AML-193 (cell line): ENCODE results near the gene YTHDF1.

Experiments
- DNase-seq, 2 experiments: peaks; one replicate each; lab custom pipeline; 2025; lab: John Stamatoyannopoulos, UW

Gene YTHDF1

DNA sequence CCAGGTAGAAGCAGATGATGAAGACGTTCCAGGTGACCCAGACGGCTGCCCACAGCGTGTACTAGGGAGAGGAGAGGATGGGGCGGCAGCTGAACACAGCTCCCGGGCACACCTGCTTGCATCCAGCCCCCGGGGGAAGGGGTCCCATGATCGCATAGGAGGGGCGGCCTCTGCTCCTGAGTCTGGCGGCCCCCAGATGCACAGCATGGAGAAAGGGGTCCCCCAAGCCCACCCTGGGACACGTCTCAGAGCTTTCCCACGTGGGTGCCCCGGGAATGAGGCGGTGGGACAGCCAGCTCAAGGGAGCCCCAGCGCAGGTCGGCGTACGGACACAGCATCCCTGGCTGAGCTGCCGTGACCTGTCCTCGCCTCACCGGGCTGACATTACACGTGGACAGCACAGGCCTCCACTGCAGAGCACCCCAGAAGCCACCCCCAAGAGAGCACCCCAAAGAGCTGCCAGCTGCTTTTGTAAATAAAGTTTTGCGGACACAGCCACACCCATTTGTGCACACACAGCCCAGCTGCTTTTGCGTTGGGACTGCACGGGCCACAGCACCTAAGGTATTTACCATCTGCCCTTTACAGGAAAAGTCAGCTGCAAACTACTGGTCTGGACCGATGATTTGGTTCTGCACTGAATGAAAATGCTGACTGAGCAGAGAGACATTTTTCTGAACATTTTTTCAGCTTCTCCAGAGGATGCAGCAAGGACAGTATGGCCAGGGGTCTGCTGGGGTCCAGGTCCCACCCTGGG lies 33.1 kb upstream of the YTHDF1 start:
- DNase-seq = no peak

DNA sequence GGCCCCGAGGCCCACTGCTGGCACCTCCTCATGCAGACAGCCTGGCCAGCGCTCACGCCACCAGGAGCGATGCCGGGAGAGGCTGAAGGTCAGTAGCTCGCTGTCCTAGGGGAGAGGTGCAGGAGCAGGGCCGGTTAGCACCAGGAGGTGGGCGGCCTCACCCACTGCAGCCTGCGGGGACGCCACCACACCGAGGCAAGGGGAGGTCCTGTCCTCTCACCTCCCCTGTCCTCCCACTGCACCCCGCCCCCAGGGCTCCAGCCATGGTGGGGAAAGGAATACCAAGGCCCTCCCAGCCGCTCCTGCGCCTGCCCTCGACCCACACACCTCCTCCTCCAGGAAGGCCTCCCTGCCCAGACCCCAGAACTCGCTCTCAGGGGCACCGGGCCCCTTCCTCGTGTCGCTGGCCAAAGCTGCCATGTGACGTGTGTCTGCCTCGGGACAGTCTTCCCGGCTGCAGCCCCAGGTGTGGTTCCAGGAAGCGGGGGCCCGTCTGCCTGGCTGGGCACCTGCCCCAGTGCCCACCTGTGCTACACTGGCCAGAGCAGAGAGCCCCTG lies 31.8 kb upstream of the YTHDF1 start:
- no peak for DNase-seq

DNA sequence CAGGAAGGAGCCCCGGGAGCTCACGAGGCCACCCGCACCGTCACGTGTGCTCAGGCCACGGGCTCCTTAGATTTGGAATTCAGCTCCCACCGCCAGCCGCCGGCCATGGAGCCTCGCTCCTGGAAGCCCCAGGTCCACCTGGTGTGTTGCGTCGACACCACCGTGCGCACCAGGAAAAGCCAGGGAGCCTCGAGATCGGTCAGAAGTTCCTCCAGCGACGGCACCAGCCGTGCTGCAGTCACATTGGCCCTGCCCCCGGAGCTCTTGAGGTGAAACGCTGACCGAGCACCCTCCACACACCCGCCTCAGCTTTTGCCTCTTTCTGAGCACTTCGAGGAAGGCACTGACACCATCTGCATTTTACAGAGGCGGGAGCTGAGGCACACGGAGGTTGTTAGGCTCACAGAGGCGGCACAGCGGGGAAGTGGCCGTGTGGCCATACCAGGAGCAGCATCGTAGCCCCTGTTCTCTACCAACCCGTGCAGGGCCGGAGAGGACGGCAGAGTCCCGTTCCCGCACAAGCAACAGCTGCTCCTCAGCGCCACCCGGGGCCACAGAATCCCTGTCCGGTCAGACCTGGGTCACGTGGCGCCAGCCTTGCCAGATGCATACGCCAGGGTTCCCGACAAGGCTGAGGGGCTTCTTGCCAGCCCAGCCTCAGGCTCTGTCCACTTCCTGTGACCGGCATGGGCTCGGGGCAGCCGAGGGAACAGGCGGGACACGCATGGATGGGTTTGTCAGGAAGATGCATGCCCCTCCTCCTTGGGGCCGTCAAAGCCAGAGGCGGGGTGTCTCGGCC lies 30.8 kb upstream of the YTHDF1 start:
- no peak for DNase-seq

- DNase-seq = no peak
Measured at GRCh38 chr20:63244468-63244867, 28.5 kb upstream of the YTHDF1 start.

DNA sequence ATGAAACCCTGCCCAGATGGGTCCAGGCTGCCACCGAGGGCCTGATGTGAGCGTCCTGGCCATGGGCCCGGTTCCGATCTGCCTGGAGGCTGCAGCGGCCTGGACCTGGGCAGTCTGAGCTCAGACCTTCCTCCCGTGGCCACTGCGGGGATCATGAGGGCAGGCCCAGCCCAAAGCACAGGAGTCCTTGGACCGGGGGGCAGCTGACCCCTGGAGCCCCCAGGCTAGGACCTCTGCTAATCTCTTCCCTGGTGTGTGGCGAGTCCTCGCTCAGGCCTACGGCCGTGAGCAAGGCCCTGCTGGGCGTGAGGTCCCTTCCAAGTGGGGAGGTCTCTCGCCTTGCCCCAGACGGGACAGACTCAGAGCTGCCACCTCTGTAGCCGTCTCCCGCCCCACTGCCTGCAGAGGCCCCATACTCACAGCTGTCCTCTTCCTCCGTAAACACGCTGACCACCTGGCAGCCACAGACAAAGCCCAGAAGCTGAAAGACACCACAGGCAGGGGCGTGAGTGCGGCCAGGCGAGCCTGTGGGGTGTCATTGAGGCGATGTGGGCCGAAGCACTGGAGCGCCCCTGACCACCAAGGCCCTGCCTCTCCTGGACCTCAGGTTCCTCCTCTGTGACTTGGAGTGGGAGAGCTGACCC lies 27.8 kb upstream of the YTHDF1 start:
- no peak for DNase-seq

GRCh38 chr20:63242736-63243135 lies 26.8 kb upstream of the YTHDF1 start:
- no peak for DNase-seq

DNA sequence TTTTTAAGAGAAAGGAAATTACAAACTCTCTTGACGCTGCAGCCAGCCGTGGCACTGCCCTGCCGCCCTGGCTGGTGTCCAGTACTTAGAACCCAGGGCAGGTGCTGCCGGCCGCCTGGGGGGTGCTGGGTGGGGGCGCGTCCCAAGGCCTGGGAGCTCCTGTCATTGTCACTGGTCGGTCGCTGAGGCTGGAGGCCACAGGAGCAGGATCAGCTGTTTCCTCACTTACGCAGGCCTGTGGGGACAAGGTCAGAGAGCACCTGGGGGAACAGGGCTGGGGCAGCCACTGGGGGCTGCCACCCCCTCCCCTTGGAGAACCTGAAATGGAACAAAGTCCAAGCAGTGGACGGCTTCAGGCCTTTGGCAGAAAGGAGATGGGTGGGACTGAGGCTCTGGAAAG lies 25.3 kb upstream of the YTHDF1 start:
- DNase-seq = no peak

DNA sequence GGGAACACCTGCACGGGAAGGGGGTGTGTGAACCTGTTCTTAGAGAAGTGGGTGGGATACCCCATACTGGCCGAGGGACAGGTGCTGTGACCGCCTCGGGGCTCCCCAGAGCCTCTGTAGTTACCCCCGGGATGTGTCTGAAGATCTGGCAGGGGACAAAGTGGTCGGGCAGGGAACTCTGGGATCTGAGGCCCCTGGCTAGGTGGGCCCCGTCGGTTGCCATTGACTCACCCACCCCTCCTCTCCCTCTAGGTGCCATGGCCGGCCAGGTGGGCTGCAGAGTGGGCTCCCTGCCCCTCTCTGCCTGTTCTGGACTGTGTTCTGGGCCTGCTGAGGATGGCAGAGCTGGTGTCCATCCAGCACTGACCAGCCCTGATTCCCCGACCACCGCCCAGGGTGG lies 24.1 kb upstream of the YTHDF1 start:
- DNase-seq = no peak

GRCh38 chr20:63239431-63239830 lies 23.5 kb upstream of the YTHDF1 start:
- no peak for DNase-seq

DNA sequence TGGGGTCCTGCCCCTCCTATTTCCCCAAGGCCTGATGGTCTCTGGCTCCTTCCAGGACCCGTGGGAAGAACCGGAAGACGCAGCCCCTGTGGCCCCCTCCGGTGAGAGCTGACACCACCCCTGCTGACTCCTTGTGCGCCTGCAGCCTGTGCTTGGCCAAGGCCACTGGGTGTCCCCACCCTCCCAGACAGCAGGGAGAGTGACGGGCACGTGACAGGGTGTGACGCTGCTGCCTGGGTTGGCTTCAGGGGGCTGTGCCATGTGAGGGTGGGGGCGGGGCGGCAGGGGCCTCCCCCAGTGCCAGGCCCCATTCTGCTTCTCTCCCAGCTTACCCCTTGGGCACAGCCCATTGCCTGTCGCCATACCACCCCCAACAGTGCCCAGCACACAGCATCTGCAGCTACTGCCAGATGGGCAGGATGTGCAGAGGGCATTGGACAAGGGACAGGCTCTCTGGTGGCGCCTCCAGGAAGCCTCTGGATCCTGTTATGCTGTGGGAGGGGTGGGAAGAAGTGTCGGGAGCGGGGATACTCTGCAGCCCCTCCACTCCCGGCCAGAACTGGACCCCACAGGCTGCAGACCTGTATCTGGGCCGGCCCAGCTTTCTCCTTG lies 22.7 kb upstream of the YTHDF1 start:
- no peak for DNase-seq

- DNase-seq = no peak
Measured at GRCh38 chr20:63238031-63238430, 22.1 kb upstream of the YTHDF1 start.

DNA sequence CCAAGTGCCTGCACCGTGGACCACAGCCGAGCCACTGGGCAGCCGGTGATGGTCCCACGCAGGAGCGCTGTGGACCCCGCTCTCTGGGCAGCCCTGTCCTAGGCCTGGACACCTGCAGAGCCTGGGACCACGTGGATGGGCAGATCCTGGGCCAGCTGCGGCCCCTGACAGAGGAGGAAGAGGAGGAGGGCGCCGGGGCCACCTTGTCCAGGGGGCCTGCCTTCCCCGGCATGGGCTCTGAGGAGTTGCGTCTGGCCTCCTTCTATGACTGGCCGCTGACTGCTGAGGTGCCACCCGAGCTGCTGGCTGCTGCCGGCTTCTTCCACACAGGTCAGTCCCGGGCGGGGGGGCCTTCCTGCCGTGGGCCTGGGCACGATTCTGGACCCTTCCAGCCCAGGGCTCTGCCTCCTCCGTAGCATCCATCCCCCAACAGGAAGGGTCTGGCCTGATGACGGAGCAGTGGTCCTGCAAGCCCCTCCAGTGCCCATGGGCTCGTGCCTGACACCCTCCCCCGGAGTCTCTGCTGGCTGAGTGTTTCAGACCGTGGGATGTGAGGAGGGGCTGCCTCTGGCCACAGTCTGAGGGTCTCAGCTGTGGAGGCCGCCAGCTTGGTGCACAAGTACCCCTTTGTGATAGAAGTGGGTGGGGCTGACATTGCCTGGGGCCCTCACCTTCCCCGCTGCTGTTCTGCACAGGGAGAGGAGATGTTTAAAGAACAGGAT lies 20.3 kb upstream of the YTHDF1 start:
- DNase-seq = no peak

GRCh38 chr20:63235399-63235983 lies 19.6 kb upstream of the YTHDF1 start, which contains the start of gene BIRC7:
TSS of gene BIRC7 (plus strand) at chr20:63235905. CDS start at chr20:63236097, 192 bp downstream.
- DNase-seq = no peak

GRCh38 chr20:63234693-63235398 lies 18.9 kb upstream of the YTHDF1 start:
- DNase-seq = no peak

DNA sequence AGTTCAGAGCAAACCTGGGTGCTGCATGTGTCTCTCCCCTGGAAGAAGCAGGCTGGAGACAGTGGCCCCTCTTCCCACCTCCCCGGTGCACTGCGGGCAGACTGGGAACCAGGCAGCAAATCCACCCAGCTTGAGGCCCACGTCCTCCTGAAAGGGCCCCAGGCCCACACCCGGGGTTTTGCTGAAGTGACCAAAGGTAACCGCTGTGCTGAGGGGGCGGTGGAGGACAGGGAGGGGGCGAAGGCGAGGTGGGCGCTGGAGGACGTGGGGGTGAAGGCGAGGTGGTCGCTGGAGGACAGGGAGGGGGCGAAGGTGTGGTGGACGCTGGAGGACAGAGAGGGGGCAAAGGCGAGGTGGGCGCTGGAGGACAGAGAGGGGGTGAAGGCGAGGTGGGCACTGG lies 18.0 kb upstream of the YTHDF1 start:
- DNase-seq = no peak

GRCh38 chr20:63233061-63233344 lies 17.1 kb upstream of the YTHDF1 start:
- no peak for DNase-seq

GRCh38 chr20:63232235-63233060 lies 16.5 kb upstream of the YTHDF1 start:
- no peak for DNase-seq

- DNase-seq = no peak
Measured at GRCh38 chr20:63230800-63231268, 14.9 kb upstream of the YTHDF1 start.

DNA sequence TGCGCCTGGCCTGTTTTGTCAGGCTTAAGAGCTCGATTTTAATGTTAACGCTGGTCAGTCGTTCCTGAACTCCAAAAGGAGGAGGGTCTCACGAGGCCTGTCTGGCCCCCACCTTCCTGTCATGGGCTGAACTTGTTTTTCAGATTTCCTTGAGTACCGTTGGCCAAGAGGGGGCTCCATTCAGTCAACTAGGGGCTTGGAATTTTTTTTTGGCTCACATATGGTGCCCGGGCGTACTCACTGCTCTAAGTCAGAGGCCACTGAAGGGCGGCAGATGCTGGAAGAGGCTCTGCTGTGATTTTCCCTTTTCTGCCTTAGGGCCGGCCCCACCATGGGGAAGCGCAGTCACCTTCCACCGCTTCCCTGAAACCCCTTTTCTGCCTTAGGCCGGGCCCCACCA lies 12.9 kb upstream of the YTHDF1 start:
- DNase-seq = no peak

GRCh38 chr20:63227260-63227659 lies 11.3 kb upstream of the YTHDF1 start:
- DNase-seq = no peak
